GM18858 (cell line): ENCODE measurements around the gene RBM10.

Experiments
- ATAC-seq: cut with Tn5 transposase; IDR thresholded peaks from one replicate; pipeline ENCODE4 v1.9.1; 2021; ENCODE audit not compliant: unreplicated experiment

Gene RBM10

GRCh38 chrX:47233333-47234113 is 88.5 kb downstream of the RBM10 start:
- peak; percentile 69 for ATAC-seq

GRCh38 chrX:47234583-47234982 is 89.6 kb downstream of the RBM10 start:
- no peak for ATAC-seq

GRCh38 chrX:47235691-47236103 is 90.7 kb downstream of the RBM10 start:
- ATAC-seq = no peak
